SU-DHL-6 (cell line): Measurements from ENCODE around the gene OSBP2.

Source experiments
- H2AFZ ChIP-seq: fragments of 200-600 bp; sonication (generic); 2 replicates; pipeline ENCODE4 v1.6.1; 2014; ENCODE audit warnings: low read depth, mild to moderate bottlenecking, moderate library complexity, mixed read lengths, antibody characterized with exemption, low read length; ENCODE audit not compliant: severe bottlenecking
- H3F3A ChIP-seq: fragments of 200-600 bp; shearing (Covaris generic); 2 replicates; pipeline ENCODE4 v1.6.0; 2016; ENCODE audit warnings: antibody characterized with exemption, mild to moderate bottlenecking; ENCODE audit not compliant: insufficient read depth
- H3K27ac ChIP-seq: fragments of 200-600 bp; sonication (generic); 2 replicates; pipeline ENCODE4 v1.5.1; 2016; ENCODE audit warnings: low read depth, mild to moderate bottlenecking, low read length, moderate library complexity, mixed read lengths
- H3K27me3 ChIP-seq: fragments of 200-600 bp; sonication (generic), shearing (Covaris generic); 2 replicates; pipeline ENCODE4 v1.6.0; 2014; ENCODE audit warnings: mild to moderate bottlenecking, low read length
- H3K36me3 ChIP-seq: fragments of 200-600 bp; sonication (generic); 2 replicates; pipeline ENCODE4 v1.6.1; 2014; ENCODE audit warnings: mild to moderate bottlenecking, low read length, mixed read lengths
- H3K4me2 ChIP-seq: fragments of 300-600, 200-600 bp; shearing (Covaris generic), sonication (generic); 2 replicates; pipeline ENCODE4 v1.6.0; 2014; ENCODE audit warnings: low read length, low read depth, mild to moderate bottlenecking; ENCODE audit not compliant: poor library complexity, severe bottlenecking
- H3K4me3 ChIP-seq: fragments of 200-600 bp; sonication (generic); 2 replicates; pipeline ENCODE4 v1.5.1; 2014; ENCODE audit warnings: antibody characterized with exemption, low read length, mild to moderate bottlenecking, mixed read lengths; ENCODE audit not compliant: insufficient read depth, poor library complexity, severe bottlenecking
- H3K79me2 ChIP-seq: fragments of 200-600 bp; sonication (generic); 2 replicates; pipeline ENCODE4 v1.6.1; 2014; ENCODE audit warnings: mild to moderate bottlenecking, low read length, moderate library complexity; ENCODE audit not compliant: insufficient read depth
- H3K9ac ChIP-seq: fragments of 200-600 bp; sonication (generic); 2 replicates; pipeline ENCODE4 v1.7.0; 2014; ENCODE audit warnings: mild to moderate bottlenecking, low read length
- H3K9me2 ChIP-seq: fragments of 200-600 bp; sonication (generic); replicated peaks from 2 replicates; pipeline ENCODE4 v1.6.1; 2014; ENCODE audit warnings: low read length; ENCODE audit not compliant: insufficient read depth
- H3K9me3 ChIP-seq: fragments of 200-600 bp; sonication (generic); 2 replicates; pipeline ENCODE4 v1.6.1; 2014; ENCODE audit warnings: low read length, mixed read lengths; ENCODE audit not compliant: insufficient read depth
- H4K20me1 ChIP-seq: fragments of 200-600 bp; sonication (generic); 2 replicates; pipeline ENCODE4 v1.6.1; 2014; ENCODE audit warnings: low read depth, mild to moderate bottlenecking, antibody characterized with exemption, low read length, moderate library complexity, mixed read lengths
- EZH2phosphoT487 ChIP-seq: fragments of 200-600 bp; sonication (generic), shearing (Covaris generic); conservative IDR thresholded peaks from 2 replicates; pipeline ENCODE4 v1.6.1; 2018; ENCODE audit warnings: mild to moderate bottlenecking, antibody characterized with exemption, low read length, moderate library complexity, mixed read lengths
- TF ChIP-seq, protein P1 (sequence below): fragments of 200-600 bp; sonication (generic); IDR thresholded peaks from one replicate; pipeline ENCODE4 v1.5.1; 2017; ENCODE audit warnings: antibody characterized with exemption, mild to moderate bottlenecking, low read length, moderate library complexity; ENCODE audit not compliant: insufficient read depth, poor library complexity, severe bottlenecking

OSBP2 gene

DNA sequence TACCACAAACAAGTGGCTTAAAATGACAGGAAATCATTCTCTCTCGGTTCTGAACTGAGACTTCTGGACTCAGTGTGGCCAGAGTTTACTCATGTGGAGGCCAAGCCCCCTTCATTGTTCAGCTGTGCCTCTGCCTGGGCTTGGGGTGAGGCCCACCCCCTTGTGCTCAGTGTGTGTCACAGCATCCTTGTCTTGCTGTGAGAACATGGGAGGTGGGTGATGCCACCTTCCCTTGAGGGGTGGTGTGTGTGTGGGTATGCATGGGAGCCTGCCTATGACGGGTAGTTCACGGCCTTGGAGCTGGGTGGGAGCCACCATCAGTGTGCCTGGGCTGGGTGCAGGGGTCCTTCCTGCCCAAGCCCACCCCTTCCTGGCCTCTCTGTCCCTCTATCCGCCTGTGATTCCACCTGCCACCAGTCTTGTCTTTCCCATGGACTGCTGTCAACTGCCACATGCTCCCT, 172.2 kb downstream of the OSBP2 start:
- Histone ChIP-seq H3K9ac (no peak overlapping the region), H3K9me3 (no peaks in the 10 kb centered on the region), H2AFZ (no peak overlapping the region), H3K4me2 (no peak overlapping the region), H3K79me2 (no peaks in the 10 kb centered on the region), H3K4me3 (no peak overlapping the region), H4K20me1 (no peaks in the 10 kb centered on the region), H3K36me3 (no peaks in the 10 kb centered on the region), H3K27ac (no peak overlapping the region), H3F3A (no peaks in the 10 kb centered on the region), H3K9me2 (no peaks in the 10 kb centered on the region), H3K27me3 (no peaks in the 10 kb centered on the region)
- no peak for TF ChIP-seq EZH2phosphoT487
- TF ChIP-seq, protein P1, sequence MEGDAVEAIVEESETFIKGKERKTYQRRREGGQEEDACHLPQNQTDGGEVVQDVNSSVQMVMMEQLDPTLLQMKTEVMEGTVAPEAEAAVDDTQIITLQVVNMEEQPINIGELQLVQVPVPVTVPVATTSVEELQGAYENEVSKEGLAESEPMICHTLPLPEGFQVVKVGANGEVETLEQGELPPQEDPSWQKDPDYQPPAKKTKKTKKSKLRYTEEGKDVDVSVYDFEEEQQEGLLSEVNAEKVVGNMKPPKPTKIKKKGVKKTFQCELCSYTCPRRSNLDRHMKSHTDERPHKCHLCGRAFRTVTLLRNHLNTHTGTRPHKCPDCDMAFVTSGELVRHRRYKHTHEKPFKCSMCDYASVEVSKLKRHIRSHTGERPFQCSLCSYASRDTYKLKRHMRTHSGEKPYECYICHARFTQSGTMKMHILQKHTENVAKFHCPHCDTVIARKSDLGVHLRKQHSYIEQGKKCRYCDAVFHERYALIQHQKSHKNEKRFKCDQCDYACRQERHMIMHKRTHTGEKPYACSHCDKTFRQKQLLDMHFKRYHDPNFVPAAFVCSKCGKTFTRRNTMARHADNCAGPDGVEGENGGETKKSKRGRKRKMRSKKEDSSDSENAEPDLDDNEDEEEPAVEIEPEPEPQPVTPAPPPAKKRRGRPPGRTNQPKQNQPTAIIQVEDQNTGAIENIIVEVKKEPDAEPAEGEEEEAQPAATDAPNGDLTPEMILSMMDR, result no peak

- Histone ChIP-seq H3K27ac (no peak overlapping the region), H3K36me3 (no peaks in the 10 kb centered on the region), H3K4me2 (no peak overlapping the region), H3K9me3 (no peaks in the 10 kb centered on the region), H3K27me3 (no peaks in the 10 kb centered on the region), H3F3A (no peaks in the 10 kb centered on the region), H3K9ac (no peak overlapping the region), H3K79me2 (no peaks in the 10 kb centered on the region), H3K4me3 (no peak overlapping the region), H3K9me2 (no peaks in the 10 kb centered on the region), H2AFZ (no peak overlapping the region), H4K20me1 (no peaks in the 10 kb centered on the region)
- TF ChIP-seq, protein P1, result no peak
- TF ChIP-seq EZH2phosphoT487, result no peak
Measured at GRCh38 chr22:30867746-30868662, 173.3 kb downstream of the OSBP2 start.

DNA sequence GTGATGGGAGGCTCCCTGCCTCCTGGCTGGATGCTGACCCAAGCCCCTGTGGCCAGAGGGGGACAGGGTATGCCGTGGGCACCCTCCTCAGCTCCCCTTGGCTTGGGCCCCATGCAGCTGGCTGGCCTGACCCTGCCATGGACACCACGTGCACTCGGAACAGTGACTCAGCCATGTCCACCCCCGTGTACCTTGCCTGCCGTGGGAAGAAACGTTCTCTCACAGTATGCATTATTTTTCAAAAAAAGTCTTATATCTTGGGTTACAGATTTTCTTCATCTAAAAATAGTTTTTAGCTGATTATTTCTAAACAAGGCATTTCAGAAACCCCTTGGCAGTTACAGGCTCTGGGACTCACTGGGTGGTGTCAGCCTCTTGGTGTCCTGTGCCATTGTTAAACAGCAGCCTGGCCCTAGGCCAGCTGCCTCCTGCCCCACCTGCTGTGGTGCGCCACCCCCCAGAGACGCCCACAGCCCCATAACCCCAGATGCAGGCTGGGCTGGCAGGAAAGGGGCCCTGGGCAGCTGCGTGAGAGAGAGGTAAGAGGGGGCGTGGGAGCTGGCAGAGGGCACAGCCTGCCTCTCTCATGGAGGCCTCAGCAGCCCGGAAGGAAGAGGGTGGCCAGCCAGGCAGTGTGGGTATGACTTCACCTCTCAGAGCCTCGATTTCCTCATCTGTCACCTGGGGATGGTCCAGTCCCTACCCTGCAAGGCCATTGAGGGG, 174.2 kb downstream of the OSBP2 start:
- Histone ChIP-seq H3K9me3 (no peaks in the 10 kb centered on the region), H3K9ac (no peak overlapping the region), H3K27me3 (no peaks in the 10 kb centered on the region), H3K4me3 (no peak overlapping the region), H3K36me3 (no peaks in the 10 kb centered on the region), H3K4me2 (no peak overlapping the region), H4K20me1 (no peaks in the 10 kb centered on the region), H3K9me2 (no peaks in the 10 kb centered on the region), H2AFZ (no peak overlapping the region), H3K27ac (no peak overlapping the region), H3K79me2 (no peaks in the 10 kb centered on the region), H3F3A (no peaks in the 10 kb centered on the region)
- TF ChIP-seq, protein P1, result no peak
- TF ChIP-seq EZH2phosphoT487, result no peak
